ENCODE results near the gene RCAN2. TPM values are rescaled to one million over a fixed set of nuclear protein-coding genes. Genes with fewer than 3 reads are reported as not detected.

The RCAN2 gene
- polyA plus RNA-seq, 1 donor, result 4.7 TPM

DNA sequence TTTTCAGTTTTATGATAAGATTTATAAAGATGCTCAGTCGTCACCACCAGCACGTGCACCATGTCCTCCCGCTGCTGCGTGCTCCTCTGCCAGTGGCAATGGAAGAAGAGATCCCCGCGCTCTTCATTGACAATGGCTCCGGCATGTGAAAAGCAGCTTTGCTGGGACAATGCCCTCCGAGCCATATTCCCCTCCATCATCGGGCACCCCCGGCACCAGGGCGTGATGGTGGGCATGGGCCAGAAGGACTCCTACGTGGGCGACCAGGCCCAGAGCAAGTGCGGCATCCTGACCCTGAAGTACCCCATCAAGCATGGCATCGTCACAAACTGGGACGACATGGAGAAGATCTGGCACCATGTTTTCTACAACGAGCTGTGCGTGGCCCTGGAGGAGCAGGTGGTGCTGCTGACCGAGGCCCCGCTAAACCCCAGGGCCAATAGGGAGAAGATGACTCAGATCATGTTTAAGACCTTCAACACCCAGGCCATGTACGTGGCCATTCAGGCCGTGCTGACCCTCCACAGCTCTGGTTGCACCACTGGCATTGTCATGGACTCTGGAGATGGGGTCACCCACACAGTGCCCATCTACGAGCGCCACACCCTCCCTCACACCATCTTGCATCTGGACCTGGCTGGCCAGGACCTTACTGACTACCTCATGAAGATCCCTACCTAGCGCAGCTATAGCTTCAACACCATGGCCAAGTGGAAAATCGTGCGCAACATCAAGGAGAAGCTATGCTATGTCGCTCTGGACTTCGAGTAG is 286.2 kb downstream of the RCAN2 start:
- DNase-seq, result no peak
- H3K27me3 ChIP-seq (ENCODE audit: control insufficient read depth, insufficient read depth, low read length), result no peaks in the 10 kb centered on the region
- no peaks in the 10 kb centered on the region for H3K36me3 ChIP-seq (ENCODE audit: control insufficient read depth, insufficient read depth, low read length)
- H3K9me3 ChIP-seq (ENCODE audit: control insufficient read depth, low read depth, low read length), result no peaks in the 10 kb centered on the region
- H3K4me1 ChIP-seq (ENCODE audit: control insufficient read depth, insufficient read depth, low read length), result peaks cover 4% of the 10 kb centered on the region
- H3K27ac ChIP-seq (ENCODE audit: low read length), result no peak overlapping the region
- no CpG with 5 or more reads among the region's 29 CpGs for WGBS (ENCODE audit: insufficient coverage, low lambda C conversion rate)
- no peak overlapping the region for H3K4me3 ChIP-seq (ENCODE audit: low read length)

DNA sequence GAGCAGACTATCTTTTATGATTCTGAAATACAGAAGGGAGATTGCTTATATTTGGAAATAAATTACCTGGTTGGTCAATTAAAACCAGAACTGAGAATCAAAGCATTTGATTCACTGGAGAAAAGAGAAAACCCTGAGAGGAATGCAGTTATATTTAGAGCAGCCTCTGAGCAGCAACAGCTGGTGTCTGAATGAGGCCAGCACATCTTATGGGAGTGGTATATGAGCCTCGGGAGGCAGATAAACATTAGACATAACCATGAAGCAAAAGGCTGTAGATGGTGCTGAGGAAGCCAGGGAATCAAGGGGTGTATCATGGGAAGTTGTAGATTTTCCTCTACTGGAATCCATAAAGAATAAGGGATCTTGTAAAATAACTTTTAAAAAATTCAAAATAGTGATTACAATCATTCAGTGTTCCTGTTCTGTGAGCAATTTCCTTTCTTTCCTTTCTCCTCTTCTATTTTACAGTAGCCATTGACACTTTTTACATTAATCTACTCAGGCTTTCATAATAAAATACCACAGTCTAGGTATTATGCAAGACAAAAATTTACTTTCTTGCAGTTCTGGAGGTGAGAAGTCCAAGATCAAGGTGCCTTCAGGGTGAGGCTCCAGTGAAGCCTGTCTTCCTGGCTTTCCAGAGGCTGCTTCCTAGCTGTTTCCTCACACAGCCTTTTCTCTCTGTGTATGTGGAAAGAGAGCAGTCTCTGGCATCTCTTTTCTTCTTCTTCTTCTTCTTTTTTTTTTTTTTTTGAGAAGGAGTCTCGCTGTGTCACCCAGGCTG is 287.7 kb downstream of the RCAN2 start:
- Histone ChIP-seq H3K27me3 (ENCODE audit: control insufficient read depth, insufficient read depth, low read length) (no peaks in the 10 kb centered on the region), H3K9me3 (ENCODE audit: control insufficient read depth, low read depth, low read length) (no peaks in the 10 kb centered on the region), H3K27ac (ENCODE audit: low read length) (no peak overlapping the region), H3K36me3 (ENCODE audit: control insufficient read depth, insufficient read depth, low read length) (no peaks in the 10 kb centered on the region), H3K4me1 (ENCODE audit: control insufficient read depth, insufficient read depth, low read length) (peaks cover 4% of the 10 kb centered on the region), H3K4me3 (ENCODE audit: low read length) (no peak overlapping the region)
- 20% methylated on average over 1 of the region's 2 CpGs for WGBS (ENCODE audit: insufficient coverage, low lambda C conversion rate)
- DNase-seq, result peak; percentile 49 to 62

DNA sequence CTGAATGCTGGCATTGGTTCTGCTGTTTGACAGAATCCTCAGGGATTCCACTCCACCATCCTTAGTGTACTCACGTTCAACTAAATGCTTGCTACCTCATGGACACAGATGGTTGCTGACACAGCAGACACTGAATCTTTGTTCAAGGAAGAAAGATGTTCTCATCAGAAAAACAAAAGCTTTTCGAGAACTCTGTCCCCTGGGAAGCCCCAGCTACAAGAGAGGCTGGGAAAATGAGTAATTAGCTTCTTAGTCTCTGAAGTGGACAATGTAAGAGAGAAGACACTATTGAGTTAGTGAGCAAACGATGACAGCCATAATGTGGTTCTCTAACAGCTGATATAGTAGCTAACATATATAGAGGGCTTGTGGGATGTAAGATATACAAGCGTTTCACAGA is 289.5 kb downstream of the RCAN2 start:
- Histone ChIP-seq H3K27ac (ENCODE audit: low read length) (no peak overlapping the region), H3K4me3 (ENCODE audit: low read length) (no peak overlapping the region), H3K4me1 (ENCODE audit: control insufficient read depth, insufficient read depth, low read length) (peaks cover 4% of the 10 kb centered on the region), H3K36me3 (ENCODE audit: control insufficient read depth, insufficient read depth, low read length) (no peaks in the 10 kb centered on the region), H3K27me3 (ENCODE audit: control insufficient read depth, insufficient read depth, low read length) (no peaks in the 10 kb centered on the region), H3K9me3 (ENCODE audit: control insufficient read depth, low read depth, low read length) (no peaks in the 10 kb centered on the region)
- no CpG with 5 or more reads among the region's 4 CpGs for WGBS (ENCODE audit: insufficient coverage, low lambda C conversion rate)
- no peak for DNase-seq

DNA sequence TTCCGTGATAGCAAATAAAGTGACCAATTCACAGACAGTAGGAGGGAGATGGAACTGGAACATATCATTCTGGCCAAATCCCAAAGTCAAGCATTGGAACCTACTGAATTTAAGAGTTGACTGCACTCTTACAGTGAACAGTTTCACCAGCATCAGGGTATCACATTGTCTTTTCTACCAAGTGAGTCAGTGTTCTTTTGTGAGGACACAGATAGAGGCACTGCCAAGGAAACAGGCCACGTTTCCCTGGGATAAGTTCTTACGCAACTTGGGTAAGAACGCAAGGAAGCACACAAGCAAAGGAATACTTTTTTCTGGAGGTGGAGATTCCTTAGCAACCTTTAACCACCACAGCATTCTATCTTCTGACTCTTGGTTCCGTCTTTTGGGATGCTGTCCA is 291.9 kb downstream of the RCAN2 start:
- H3K36me3 ChIP-seq (ENCODE audit: control insufficient read depth, insufficient read depth, low read length), result no peaks in the 10 kb centered on the region
- WGBS (ENCODE audit: insufficient coverage, low lambda C conversion rate), result no CpG with 5 or more reads among the region's 5 CpGs
- no peaks in the 10 kb centered on the region for H3K9me3 ChIP-seq (ENCODE audit: control insufficient read depth, low read depth, low read length)
- peaks cover 4% of the 10 kb centered on the region for H3K4me1 ChIP-seq (ENCODE audit: control insufficient read depth, insufficient read depth, low read length)
- no peak overlapping the region for H3K27ac ChIP-seq (ENCODE audit: low read length)
- DNase-seq, result no peak
- no peak overlapping the region for H3K4me3 ChIP-seq (ENCODE audit: low read length)
- H3K27me3 ChIP-seq (ENCODE audit: control insufficient read depth, insufficient read depth, low read length), result no peaks in the 10 kb centered on the region

- DNase-seq, result no peak
- Histone ChIP-seq H3K27ac (ENCODE audit: low read length) (no peak overlapping the region), H3K36me3 (ENCODE audit: control insufficient read depth, insufficient read depth, low read length) (no peaks in the 10 kb centered on the region), H3K4me3 (ENCODE audit: low read length) (no peak overlapping the region), H3K4me1 (ENCODE audit: control insufficient read depth, insufficient read depth, low read length) (peaks cover 4% of the 10 kb centered on the region), H3K9me3 (ENCODE audit: control insufficient read depth, low read depth, low read length) (no peaks in the 10 kb centered on the region), H3K27me3 (ENCODE audit: control insufficient read depth, insufficient read depth, low read length) (no peaks in the 10 kb centered on the region)
- no CpG with 5 or more reads among the region's 1 CpG for WGBS (ENCODE audit: insufficient coverage, low lambda C conversion rate)
Observed at GRCh38 chr6:46191961-46192360, 299.3 kb downstream of the RCAN2 start.

DNA sequence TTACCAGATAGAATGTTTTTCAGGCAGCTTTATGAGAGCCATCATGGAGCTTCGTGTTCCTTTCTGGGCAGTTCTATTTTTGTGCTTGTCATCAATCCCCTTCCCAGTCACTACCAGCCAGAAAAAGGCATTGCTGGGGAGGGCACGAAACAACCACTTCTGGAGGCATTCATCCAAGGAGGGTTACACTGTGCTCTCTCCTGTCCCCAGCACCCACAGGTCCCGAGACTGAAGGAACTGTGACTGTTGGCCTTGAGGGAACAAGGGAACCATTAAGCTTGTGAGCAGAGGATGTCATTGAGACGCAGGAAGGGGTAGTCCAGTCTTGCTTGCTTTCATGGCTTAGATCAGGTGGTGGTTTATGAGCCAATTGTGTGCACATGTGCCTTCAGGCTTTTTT is 300.4 kb downstream of the RCAN2 start:
- peaks cover 10% of the 10 kb centered on the region for H3K4me1 ChIP-seq (ENCODE audit: control insufficient read depth, insufficient read depth, low read length)
- H3K36me3 ChIP-seq (ENCODE audit: control insufficient read depth, insufficient read depth, low read length), result no peaks in the 10 kb centered on the region
- H3K27ac ChIP-seq (ENCODE audit: low read length), result no peak overlapping the region
- no peak for DNase-seq
- no CpG with 5 or more reads among the region's 4 CpGs for WGBS (ENCODE audit: insufficient coverage, low lambda C conversion rate)
- no peaks in the 10 kb centered on the region for H3K9me3 ChIP-seq (ENCODE audit: control insufficient read depth, low read depth, low read length)
- no peaks in the 10 kb centered on the region for H3K27me3 ChIP-seq (ENCODE audit: control insufficient read depth, insufficient read depth, low read length)
- H3K4me3 ChIP-seq (ENCODE audit: low read length), result no peak overlapping the region

DNA sequence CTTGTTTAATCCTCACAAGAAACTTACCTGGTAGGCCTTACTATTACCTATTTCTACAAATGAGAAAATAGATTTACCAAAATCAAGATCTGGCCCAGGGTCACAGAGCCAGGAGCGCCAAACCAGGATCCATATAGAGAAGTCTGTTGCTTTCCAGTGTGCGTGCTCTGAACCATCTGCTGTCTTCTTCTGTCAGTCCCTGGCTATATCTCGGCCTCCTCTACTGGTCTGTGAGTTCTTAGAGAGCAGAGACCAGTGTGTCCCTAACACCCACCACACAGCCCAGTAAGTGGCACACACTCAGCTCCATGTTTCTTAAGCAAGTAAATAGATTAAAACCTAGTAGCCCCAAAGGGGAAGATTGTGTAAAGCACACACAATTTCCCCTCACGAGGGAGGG is 301.5 kb downstream of the RCAN2 start:
- Histone ChIP-seq H3K27ac (ENCODE audit: low read length) (no peak overlapping the region), H3K9me3 (ENCODE audit: control insufficient read depth, low read depth, low read length) (no peaks in the 10 kb centered on the region), H3K4me3 (ENCODE audit: low read length) (no peak overlapping the region), H3K4me1 (ENCODE audit: control insufficient read depth, insufficient read depth, low read length) (peaks cover 10% of the 10 kb centered on the region), H3K36me3 (ENCODE audit: control insufficient read depth, insufficient read depth, low read length) (no peaks in the 10 kb centered on the region), H3K27me3 (ENCODE audit: control insufficient read depth, insufficient read depth, low read length) (no peaks in the 10 kb centered on the region)
- no CpG with 5 or more reads among the region's 4 CpGs for whole genome bisulfite sequencing (ENCODE audit: insufficient coverage, low lambda C conversion rate)
- no peak for DNase-seq

GRCh38 chr6:46186583-46186982 is 304.7 kb downstream of the RCAN2 start:
- WGBS (ENCODE audit: insufficient coverage, low lambda C conversion rate), result 0% methylated on average over 1 of the region's 1 CpG
- Histone ChIP-seq H3K4me1 (ENCODE audit: control insufficient read depth, insufficient read depth, low read length) (peaks cover 10% of the 10 kb centered on the region), H3K9me3 (ENCODE audit: control insufficient read depth, low read depth, low read length) (no peaks in the 10 kb centered on the region), H3K27me3 (ENCODE audit: control insufficient read depth, insufficient read depth, low read length) (no peaks in the 10 kb centered on the region), H3K4me3 (ENCODE audit: low read length) (no peak overlapping the region), H3K36me3 (ENCODE audit: control insufficient read depth, insufficient read depth, low read length) (no peaks in the 10 kb centered on the region), H3K27ac (ENCODE audit: low read length) (no peak overlapping the region)
- peak in 1 of 2 donors; percentile 23 for DNase-seq

DNA sequence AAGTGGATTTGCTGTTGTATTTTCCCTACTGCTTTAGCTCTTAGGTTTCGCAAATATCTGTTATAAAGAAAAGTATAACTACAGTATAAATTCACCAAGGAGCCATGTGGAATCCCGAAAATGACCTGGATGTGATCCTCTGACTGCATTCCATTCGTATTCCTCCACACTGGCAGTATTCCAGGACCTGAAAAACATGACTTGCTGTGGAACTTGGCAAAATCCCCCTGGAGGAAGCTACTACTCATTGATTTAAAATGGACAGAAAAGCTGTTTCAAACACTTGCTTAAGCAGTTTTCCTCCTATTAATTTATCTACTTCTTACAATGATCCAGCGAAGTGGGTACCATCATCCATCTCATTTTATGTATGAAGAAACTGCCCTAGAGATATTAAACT is 307.1 kb downstream of the RCAN2 start:
- peak in 1 of 2 donors; percentile 5 for DNase-seq
- H3K4me1 ChIP-seq (ENCODE audit: control insufficient read depth, insufficient read depth, low read length), result peaks cover 10% of the 10 kb centered on the region
- 60% methylated on average over 1 of the region's 4 CpGs for WGBS (ENCODE audit: insufficient coverage, low lambda C conversion rate)
- no peaks in the 10 kb centered on the region for H3K9me3 ChIP-seq (ENCODE audit: control insufficient read depth, low read depth, low read length)
- no peak overlapping the region for H3K27ac ChIP-seq (ENCODE audit: low read length)
- H3K27me3 ChIP-seq (ENCODE audit: control insufficient read depth, insufficient read depth, low read length), result no peaks in the 10 kb centered on the region
- no peak overlapping the region for H3K4me3 ChIP-seq (ENCODE audit: low read length)
- H3K36me3 ChIP-seq (ENCODE audit: control insufficient read depth, insufficient read depth, low read length), result no peaks in the 10 kb centered on the region

GRCh38 chr6:46175976-46176375 is 315.3 kb downstream of the RCAN2 start:
- H3K9me3 ChIP-seq (ENCODE audit: control insufficient read depth, low read depth, low read length), result no peaks in the 10 kb centered on the region
- H3K36me3 ChIP-seq (ENCODE audit: control insufficient read depth, insufficient read depth, low read length), result no peaks in the 10 kb centered on the region
- no peak overlapping the region for H3K27ac ChIP-seq (ENCODE audit: low read length)
- no CpG with 5 or more reads among the region's 3 CpGs for WGBS (ENCODE audit: insufficient coverage, low lambda C conversion rate)
- DNase-seq, result no peak
- H3K27me3 ChIP-seq (ENCODE audit: control insufficient read depth, insufficient read depth, low read length), result no peaks in the 10 kb centered on the region
- H3K4me1 ChIP-seq (ENCODE audit: control insufficient read depth, insufficient read depth, low read length), result peaks cover 3% of the 10 kb centered on the region
- H3K4me3 ChIP-seq (ENCODE audit: low read length), result no peak overlapping the region

All from large intestine (tissue), 3 donors.